ENCODE measurements around the gene NOL9.

GRCh38 chr1:6528492-6528891, 25.8 kb downstream of the NOL9 start:
- TF ChIP-seq POLR2AphosphoS5 (IDR thresholded peaks at IDR 0.05) (no peak), POLR2A (IDR thresholded peaks at IDR 0.05) (no peak)
- TF ChIP-seq, protein P1, sequence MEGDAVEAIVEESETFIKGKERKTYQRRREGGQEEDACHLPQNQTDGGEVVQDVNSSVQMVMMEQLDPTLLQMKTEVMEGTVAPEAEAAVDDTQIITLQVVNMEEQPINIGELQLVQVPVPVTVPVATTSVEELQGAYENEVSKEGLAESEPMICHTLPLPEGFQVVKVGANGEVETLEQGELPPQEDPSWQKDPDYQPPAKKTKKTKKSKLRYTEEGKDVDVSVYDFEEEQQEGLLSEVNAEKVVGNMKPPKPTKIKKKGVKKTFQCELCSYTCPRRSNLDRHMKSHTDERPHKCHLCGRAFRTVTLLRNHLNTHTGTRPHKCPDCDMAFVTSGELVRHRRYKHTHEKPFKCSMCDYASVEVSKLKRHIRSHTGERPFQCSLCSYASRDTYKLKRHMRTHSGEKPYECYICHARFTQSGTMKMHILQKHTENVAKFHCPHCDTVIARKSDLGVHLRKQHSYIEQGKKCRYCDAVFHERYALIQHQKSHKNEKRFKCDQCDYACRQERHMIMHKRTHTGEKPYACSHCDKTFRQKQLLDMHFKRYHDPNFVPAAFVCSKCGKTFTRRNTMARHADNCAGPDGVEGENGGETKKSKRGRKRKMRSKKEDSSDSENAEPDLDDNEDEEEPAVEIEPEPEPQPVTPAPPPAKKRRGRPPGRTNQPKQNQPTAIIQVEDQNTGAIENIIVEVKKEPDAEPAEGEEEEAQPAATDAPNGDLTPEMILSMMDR (IDR thresholded peaks at IDR 0.05), result no peak
